Measurements from ENCODE around the gene RBM28.
A peak's percentile ranks its signal among the peaks of the same experiment; 100 is the strongest.

Gene RBM28

GRCh38 chr7:128380483-128381106 is 36.9 kb upstream of the RBM28 start:
- Mint-ChIP-seq H3K9me3 (ENCODE audit: low read depth) (no peaks in the 10 kb centered on the region), H3K27ac (no peak overlapping the region), H3K4me3 (no peak overlapping the region), H3K36me3 (no peaks in the 10 kb centered on the region), H3K27me3 (peaks cover 3% of the 10 kb centered on the region), H3K4me1 (ENCODE audit: low read depth) (no peaks in the 10 kb centered on the region)

DNA sequence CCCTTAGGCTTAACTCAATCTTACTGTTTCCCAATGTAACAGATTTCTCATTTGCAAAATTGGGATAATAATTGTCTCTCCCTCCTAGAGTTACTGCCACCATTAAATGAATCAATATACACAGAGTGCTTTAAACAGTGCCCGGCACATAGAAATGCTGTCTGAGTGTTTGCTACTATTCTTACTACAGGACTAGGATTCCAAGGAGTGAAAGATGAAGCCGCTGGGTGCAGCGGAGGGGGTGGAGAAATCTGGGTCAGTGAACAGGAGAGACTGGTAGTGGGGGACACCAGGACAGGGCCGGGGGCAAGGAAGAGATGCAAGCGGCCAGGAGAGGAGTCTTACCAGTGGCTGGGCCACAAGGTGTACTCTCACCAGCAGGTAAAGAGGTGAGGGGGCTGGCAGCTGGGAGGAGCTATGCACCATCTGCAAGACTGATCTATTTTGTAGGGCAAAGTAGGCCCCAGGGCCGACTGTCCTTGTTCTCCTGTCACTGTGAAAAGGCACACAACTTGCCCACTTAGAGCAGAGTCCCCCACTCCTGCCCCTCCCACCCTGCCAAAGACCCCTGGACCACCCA is 36.3 kb upstream of the RBM28 start:
- H3K9me3 Mint-ChIP-seq (ENCODE audit: low read depth): no peaks in the 10 kb centered on the region
- H3K36me3 Mint-ChIP-seq: no peaks in the 10 kb centered on the region
- H3K4me1 Mint-ChIP-seq (ENCODE audit: low read depth): no peaks in the 10 kb centered on the region
- no peak overlapping the region for H3K27ac Mint-ChIP-seq
- H3K4me3 Mint-ChIP-seq: no peak overlapping the region
- peaks cover 3% of the 10 kb centered on the region for H3K27me3 Mint-ChIP-seq

DNA sequence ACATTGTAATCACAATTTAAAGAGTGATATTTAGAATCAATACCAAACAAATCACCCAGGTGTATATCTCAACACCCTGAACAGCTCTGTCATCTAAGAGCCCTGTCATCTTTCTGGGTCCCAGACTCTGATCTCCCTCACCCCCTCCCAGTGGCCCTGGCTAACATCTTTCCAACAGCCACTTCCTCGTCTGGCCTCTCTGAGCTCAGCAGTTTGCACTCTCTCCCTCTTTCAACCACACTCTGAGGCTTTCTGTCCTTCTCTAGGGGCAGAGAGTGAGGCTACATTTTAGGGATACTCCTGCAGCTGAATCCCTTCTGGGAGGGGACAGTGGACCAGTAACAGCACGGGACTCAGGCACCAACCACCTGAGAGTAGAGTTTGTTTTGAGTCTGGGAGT is 34.9 kb upstream of the RBM28 start:
- no peak overlapping the region for H3K27ac Mint-ChIP-seq
- peaks cover 3% of the 10 kb centered on the region for H3K27me3 Mint-ChIP-seq

GRCh38 chr7:128376077-128376476 is 32.4 kb upstream of the RBM28 start:
- no peaks in the 10 kb centered on the region for H3K4me1 Mint-ChIP-seq (ENCODE audit: low read depth)

More for the DNA sequence above, 34.9 kb upstream of the RBM28 start:
- Mint-ChIP-seq H3K36me3 (no peaks in the 10 kb centered on the region), H3K4me3 (no peak overlapping the region), H3K4me1 (ENCODE audit: low read depth) (no peaks in the 10 kb centered on the region), H3K9me3 (ENCODE audit: low read depth) (no peaks in the 10 kb centered on the region)

DNA sequence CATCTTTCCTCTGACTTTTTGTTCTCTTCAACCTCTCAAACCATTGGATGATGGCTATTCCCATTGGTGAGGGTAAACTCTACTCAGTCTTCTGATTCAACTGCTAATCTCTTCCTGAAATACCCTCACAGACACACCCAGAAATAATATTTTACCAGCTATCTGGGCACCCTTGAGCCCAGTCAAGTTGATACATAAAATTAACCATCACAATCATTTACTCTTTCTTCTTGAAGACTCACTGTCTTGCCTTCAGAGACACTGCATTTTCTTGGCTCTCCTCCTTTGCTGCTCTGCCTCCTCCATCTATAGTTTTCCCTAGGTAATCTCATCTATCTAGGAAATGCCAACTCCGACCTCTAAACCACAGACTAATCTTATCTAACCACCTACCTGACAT is 30.3 kb upstream of the RBM28 start:
- H3K27me3 Mint-ChIP-seq: peaks cover 2% of the 10 kb centered on the region
- no peaks in the 10 kb centered on the region for H3K4me1 Mint-ChIP-seq (ENCODE audit: low read depth)
- H3K4me3 Mint-ChIP-seq: no peak overlapping the region
- no peaks in the 10 kb centered on the region for H3K36me3 Mint-ChIP-seq
- no peak overlapping the region for H3K27ac Mint-ChIP-seq
- no peaks in the 10 kb centered on the region for H3K9me3 Mint-ChIP-seq (ENCODE audit: low read depth)

More at GRCh38 chr7:128376077-128376476, 32.4 kb upstream of the RBM28 start:
- Mint-ChIP-seq H3K36me3 (no peaks in the 10 kb centered on the region), H3K27ac (no peak overlapping the region), H3K27me3 (peaks cover 3% of the 10 kb centered on the region), H3K4me3 (no peak overlapping the region), H3K9me3 (ENCODE audit: low read depth) (no peaks in the 10 kb centered on the region)

GRCh38 chr7:128373606-128374005 is 29.9 kb upstream of the RBM28 start:
- Mint-ChIP-seq H3K27me3 (peaks cover 2% of the 10 kb centered on the region), H3K27ac (no peak overlapping the region), H3K4me3 (no peak overlapping the region), H3K9me3 (ENCODE audit: low read depth) (no peaks in the 10 kb centered on the region), H3K4me1 (ENCODE audit: low read depth) (no peaks in the 10 kb centered on the region), H3K36me3 (no peaks in the 10 kb centered on the region)

DNA sequence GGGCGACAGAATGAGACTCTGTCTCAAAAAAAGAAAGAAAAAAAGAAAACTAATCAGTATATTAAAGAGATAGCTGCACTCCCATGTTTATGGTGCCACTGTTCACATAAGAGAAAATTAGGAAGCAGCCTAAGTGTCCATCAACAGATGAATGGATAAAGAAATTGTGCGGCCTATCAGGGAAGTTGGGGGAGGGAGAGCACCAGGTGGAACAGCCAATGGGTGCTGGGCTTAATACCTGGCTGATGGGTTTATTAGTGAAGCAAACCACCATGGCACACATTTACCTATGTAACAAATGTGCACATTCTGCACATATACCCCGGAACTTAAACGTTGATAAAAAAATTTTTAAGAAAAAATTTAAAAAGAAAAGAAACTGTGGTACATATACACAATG is 26.8 kb upstream of the RBM28 start:
- Mint-ChIP-seq H3K27me3 (peaks cover 10% of the 10 kb centered on the region), H3K4me1 (ENCODE audit: low read depth) (no peaks in the 10 kb centered on the region), H3K9me3 (ENCODE audit: low read depth) (no peaks in the 10 kb centered on the region), H3K36me3 (no peaks in the 10 kb centered on the region), H3K27ac (no peak overlapping the region), H3K4me3 (no peak overlapping the region)

- peaks cover 12% of the 10 kb centered on the region for H3K4me1 Mint-ChIP-seq (ENCODE audit: low read depth)
- H3K27me3 Mint-ChIP-seq: peaks cover 21% of the 10 kb centered on the region
- no peaks in the 10 kb centered on the region for H3K36me3 Mint-ChIP-seq
- no peak overlapping the region for H3K4me3 Mint-ChIP-seq
- H3K27ac Mint-ChIP-seq: no peak overlapping the region
- no peaks in the 10 kb centered on the region for H3K9me3 Mint-ChIP-seq (ENCODE audit: low read depth)
These were observed 23.3 kb upstream of the RBM28 start for GRCh38 chr7:128366986-128367385.

DNA sequence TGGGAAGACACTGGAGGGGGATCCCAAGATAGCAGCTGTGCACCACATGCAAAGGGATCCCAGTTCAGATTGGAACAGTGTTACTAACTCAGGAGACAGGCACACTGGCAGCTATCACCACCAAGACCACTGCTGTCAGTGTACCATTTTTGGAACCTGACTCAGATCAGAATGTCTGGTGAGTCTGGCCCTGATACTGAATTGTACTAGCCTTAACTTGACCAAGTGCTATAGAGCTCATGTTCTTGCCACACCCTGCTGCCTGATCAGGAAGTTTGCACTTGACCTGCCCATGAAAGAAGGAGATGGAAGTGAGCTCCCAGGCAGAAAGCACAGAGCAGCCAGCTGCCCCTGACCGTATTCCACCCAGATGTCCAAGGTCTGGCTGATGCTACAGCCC is 22.6 kb upstream of the RBM28 start:
- H3K27ac Mint-ChIP-seq: no peak overlapping the region
- H3K27me3 Mint-ChIP-seq: peaks cover 21% of the 10 kb centered on the region

GRCh38 chr7:128365432-128365831 is 21.7 kb upstream of the RBM28 start:
- Mint-ChIP-seq H3K4me1 (ENCODE audit: low read depth) (peaks cover 20% of the 10 kb centered on the region), H3K27ac (no peak overlapping the region), H3K27me3 (peaks cover 18% of the 10 kb centered on the region), H3K9me3 (ENCODE audit: low read depth) (no peaks in the 10 kb centered on the region), H3K36me3 (no peaks in the 10 kb centered on the region), H3K4me3 (no peak overlapping the region)

More for the DNA sequence above, 22.6 kb upstream of the RBM28 start:
- Mint-ChIP-seq H3K36me3 (no peaks in the 10 kb centered on the region), H3K4me1 (ENCODE audit: low read depth) (peaks cover 15% of the 10 kb centered on the region), H3K4me3 (no peak overlapping the region), H3K9me3 (ENCODE audit: low read depth) (no peaks in the 10 kb centered on the region)

DNA sequence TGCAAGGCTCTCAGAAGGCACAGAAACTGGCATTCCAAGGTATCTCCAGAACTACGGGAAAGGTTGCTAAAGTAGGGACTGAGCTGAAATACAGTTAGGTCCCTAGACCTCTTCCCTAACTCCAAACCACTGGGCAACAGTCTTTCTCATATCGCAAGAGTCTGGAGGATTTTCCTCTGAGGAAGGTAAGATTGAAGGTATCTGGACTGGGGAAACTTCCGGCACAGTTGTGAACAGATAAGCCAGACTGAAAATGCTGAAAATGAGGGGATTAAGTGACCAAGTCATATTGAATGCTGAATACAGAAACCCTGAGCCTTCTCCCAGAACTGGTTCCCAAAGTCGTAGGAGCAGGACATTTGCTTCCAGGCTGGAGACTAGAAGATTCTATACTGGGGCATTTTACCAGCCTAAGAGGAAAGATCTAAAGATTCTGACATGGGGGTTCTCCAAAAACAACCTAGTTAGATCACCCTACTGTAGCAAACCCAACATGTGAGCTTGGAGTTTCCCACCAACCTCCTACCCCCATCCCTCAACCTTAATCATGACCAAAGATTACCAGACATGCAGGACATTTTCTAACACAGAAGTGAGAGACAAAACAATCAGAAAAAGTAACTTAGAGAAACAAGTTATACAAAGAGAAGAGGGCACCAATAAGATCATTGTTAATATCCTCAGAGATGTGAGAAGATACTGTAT is 20.6 kb upstream of the RBM28 start:
- Mint-ChIP-seq H3K4me1 (ENCODE audit: low read depth) (peaks cover 20% of the 10 kb centered on the region), H3K27me3 (peaks cover 18% of the 10 kb centered on the region), H3K9me3 (ENCODE audit: low read depth) (no peaks in the 10 kb centered on the region), H3K27ac (no peak overlapping the region), H3K36me3 (no peaks in the 10 kb centered on the region), H3K4me3 (no peak overlapping the region)

- peaks cover 25% of the 10 kb centered on the region for H3K27me3 Mint-ChIP-seq
- H3K4me1 Mint-ChIP-seq (ENCODE audit: low read depth): peaks cover 20% of the 10 kb centered on the region
- H3K27ac Mint-ChIP-seq: no peak overlapping the region
- no peaks in the 10 kb centered on the region for H3K36me3 Mint-ChIP-seq
- peak overlapping the region; percentile 15 for H3K4me3 Mint-ChIP-seq
- H3K9me3 Mint-ChIP-seq (ENCODE audit: low read depth): no peaks in the 10 kb centered on the region
These were observed 19.6 kb upstream of the RBM28 start for GRCh38 chr7:128363261-128363721.

GRCh38 chr7:128362670-128363069 is 19.0 kb upstream of the RBM28 start:
- Mint-ChIP-seq H3K36me3 (no peaks in the 10 kb centered on the region), H3K4me3 (peak overlapping the region; percentile 84), H3K4me1 (ENCODE audit: low read depth) (peaks cover 20% of the 10 kb centered on the region), H3K27me3 (peaks cover 26% of the 10 kb centered on the region), H3K27ac (peak overlapping the region; percentile 51), H3K9me3 (ENCODE audit: low read depth) (no peaks in the 10 kb centered on the region)

DNA sequence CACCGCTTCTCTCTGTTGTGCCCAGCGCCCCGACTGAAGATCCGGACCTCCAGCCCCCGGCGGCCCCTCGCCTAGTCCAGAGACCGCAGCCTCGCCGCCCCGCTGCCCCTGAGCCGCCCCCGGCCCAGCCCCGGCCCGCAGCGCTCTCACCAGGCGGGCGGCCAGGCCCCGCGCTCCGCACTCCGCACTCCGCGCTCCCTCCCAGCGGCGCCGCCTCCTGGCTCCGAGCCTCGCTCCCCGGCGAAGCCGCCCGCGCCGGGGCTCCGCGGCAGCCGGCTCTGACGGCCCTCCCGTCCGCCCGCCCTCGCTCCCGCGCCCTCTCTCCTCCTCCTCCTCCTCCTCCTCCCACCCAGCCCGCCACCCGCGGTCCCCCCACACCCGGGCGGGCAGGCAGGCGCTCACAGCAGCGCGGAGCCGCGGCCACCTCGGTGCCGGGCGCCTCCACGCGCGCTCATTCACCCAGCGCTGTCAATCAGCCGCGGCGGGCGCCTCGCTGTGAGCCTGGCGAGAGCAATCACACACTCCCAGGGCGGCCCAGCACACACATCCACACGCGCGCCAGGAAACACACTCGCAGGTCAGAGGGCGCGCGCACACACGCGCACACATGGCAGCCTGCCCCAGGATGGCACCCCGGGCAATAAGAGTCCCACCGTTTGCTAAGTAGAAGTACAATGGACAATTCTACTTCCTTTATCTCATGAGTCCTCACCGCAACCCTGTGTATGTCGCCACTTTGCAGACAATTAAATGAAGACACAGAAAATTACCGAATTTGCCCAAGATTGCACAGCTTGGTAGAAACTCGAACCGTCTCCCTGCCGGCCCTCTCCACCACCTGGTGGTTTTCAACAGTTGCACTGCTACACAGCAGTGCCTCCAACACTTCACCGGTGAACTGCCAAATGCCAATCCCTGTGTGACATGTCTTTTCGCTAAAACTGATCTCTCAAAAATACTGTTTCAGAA is 18.0 kb upstream of the RBM28 start, which contains the start of gene PRRT4:
Gene PRRT4, minus strand, starts transcription at position 280 of the 969 bp plus-strand sequence.
- Mint-ChIP-seq H3K4me1 (ENCODE audit: low read depth) (peaks cover 20% of the 10 kb centered on the region), H3K27ac (peak within 1 kb of the TSS; percentile 51), H3K27me3 (peaks cover 21% of the 10 kb centered on the region), H3K9me3 (ENCODE audit: low read depth) (no peaks in the 10 kb centered on the region), H3K36me3 (no peaks in the 10 kb centered on the region), H3K4me3 (peak within 1 kb of the TSS; percentile 84)

Measured in activated naive CD8-positive, alpha-beta T cell (primary cell).